ENCODE measurements around the gene DYNC1LI1.

DNA sequence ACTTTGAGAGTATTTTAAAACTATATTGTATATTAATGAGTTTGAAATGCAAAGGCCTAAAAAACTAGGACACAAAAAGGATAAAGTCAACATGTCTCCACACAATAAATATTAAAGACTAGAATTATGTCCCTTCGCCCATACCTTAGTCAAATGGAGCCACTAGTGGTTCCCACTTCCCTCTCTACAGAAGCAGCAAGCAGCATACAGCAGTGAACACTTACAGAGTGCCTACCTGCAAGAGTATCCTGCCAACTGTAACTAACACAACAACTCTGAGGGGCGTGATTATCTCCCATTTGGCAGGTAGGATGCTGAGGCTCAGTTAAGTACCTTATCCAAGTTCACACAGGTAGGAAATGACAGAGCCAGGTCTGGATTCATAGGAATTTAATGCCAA, 17.2 kb downstream of the DYNC1LI1 start:
- TF ChIP-seq, protein P1, sequence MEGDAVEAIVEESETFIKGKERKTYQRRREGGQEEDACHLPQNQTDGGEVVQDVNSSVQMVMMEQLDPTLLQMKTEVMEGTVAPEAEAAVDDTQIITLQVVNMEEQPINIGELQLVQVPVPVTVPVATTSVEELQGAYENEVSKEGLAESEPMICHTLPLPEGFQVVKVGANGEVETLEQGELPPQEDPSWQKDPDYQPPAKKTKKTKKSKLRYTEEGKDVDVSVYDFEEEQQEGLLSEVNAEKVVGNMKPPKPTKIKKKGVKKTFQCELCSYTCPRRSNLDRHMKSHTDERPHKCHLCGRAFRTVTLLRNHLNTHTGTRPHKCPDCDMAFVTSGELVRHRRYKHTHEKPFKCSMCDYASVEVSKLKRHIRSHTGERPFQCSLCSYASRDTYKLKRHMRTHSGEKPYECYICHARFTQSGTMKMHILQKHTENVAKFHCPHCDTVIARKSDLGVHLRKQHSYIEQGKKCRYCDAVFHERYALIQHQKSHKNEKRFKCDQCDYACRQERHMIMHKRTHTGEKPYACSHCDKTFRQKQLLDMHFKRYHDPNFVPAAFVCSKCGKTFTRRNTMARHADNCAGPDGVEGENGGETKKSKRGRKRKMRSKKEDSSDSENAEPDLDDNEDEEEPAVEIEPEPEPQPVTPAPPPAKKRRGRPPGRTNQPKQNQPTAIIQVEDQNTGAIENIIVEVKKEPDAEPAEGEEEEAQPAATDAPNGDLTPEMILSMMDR (IDR thresholded peaks at IDR 0.05), result no peak
- TF ChIP-seq POLR2A (IDR thresholded peaks at IDR 0.05), result no peak

All from Peyer's patch (tissue), 4 donors.